Calu3 (cell line): ENCODE data around the gene PRLH. TPM values are rescaled to one million over a fixed set of nuclear protein-coding genes. Genes with fewer than 3 reads are reported as not detected.

Experiments used
- BruUV-seq: library from RNA; stranded (reverse); fragments of 400-500 nt; replicated peaks from 2 replicates; lab custom pipeline; 2021; lab: Mats Ljungman, UMichigan
- CTCF ChIA-PET: fragments of 300-600 bp; sonication (Branson Sonifier 250); formaldehyde crosslinking; loops from one replicate; lab custom pipeline; 2022; ENCODE audit warnings: antibody characterized with exemption; lab: Charles Lee
- DNase-seq: peaks from one replicate; pipeline ENCODE4 v3.0.0; 2022
- H3K27ac Mint-ChIP-seq: one replicate; pipeline ENCODE4 v1.8.0; 2022; ENCODE audit warnings: mixed read lengths; ENCODE audit not compliant: unreplicated experiment
- H3K27me3 Mint-ChIP-seq: one replicate; pipeline ENCODE4 v1.8.0; 2022; ENCODE audit warnings: mixed read lengths; ENCODE audit not compliant: unreplicated experiment
- H3K36me3 Mint-ChIP-seq: one replicate; pipeline ENCODE4 v1.8.0; 2022; ENCODE audit warnings: mild to moderate bottlenecking, moderate library complexity, mixed read lengths; ENCODE audit not compliant: insufficient read depth, unreplicated experiment
- H3K4me1 Mint-ChIP-seq: one replicate; pipeline ENCODE4 v1.8.0; 2022; ENCODE audit warnings: mild to moderate bottlenecking, low read depth, mixed read lengths; ENCODE audit not compliant: unreplicated experiment
- H3K4me3 Mint-ChIP-seq: one replicate; pipeline ENCODE4 v1.8.0; 2022; ENCODE audit warnings: mild to moderate bottlenecking, low read depth, moderate library complexity, mixed read lengths; ENCODE audit not compliant: unreplicated experiment
- H3K9me3 Mint-ChIP-seq: one replicate; pipeline ENCODE4 v1.8.0; 2022; ENCODE audit warnings: low read depth, mixed read lengths; ENCODE audit not compliant: unreplicated experiment
- intact Hi-C: fragments of 100-400 bp; cut with micrococcal nuclease; formaldehyde crosslinking; loops from one replicate; pipeline ENCODE4 v1.10.0; 2022; ENCODE audit not compliant: unreplicated experiment
- total RNA-seq: library from RNA; stranded (reverse); gene quantifications from 2 replicates; pipeline ENCODE4 v1.2.3, GENCODE V29; 2022
- TF ChIP-seq, protein P1 (sequence below): fragments of 200-600 bp; IDR thresholded peaks from one replicate; pipeline ENCODE4 v1.8.0; 2022; ENCODE audit warnings: antibody characterized with exemption; ENCODE audit not compliant: unreplicated experiment

Gene PRLH
- total RNA-seq, 1 experiment from 2014 or later, result not detected

DNA sequence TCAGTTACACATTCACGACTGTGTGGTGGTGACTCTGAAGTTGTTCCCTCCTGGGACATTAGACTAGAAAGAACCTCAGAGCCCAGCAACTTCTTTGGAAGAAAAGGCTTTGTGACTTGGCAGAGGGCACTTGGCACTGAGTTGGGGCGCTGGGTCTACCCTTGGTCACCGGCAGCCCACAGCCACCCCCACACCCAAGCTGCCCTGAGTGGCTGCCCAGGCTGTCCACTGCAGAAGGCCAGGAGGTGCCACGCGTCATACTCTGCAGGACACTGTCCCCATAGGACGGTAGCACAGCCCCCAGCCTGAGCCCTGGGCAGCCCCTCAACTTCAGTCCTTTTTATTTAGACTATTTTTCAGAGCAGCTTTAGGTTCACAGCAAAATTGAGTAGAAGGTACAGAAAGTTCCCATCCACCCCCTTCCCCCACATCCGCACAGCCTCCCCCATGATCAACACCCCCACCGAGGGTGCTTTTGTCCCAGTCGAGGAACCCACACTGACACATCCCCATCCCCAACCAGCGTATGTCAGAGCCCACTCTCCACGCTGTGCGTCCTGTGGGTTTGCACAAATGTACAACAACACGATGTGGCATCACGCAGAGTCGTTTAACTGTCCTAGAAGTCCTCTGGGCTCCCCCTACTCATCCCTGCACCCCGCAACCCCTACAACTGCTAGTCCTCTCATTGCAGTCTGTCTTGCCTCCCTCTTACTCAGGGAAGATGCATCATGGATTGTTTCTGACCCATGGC is 1.1 kb downstream of the PRLH start:
- H3K4me3 Mint-ChIP-seq, result no peak overlapping the region
- DNase-seq, result no peak
- BruUV-seq, result no TSS peak
- H3K27ac Mint-ChIP-seq, result no peak overlapping the region
- peaks cover 5% of the 10 kb centered on the region for H3K36me3 Mint-ChIP-seq
- CTCF ChIA-PET, result interaction anchor here (0.5 kb wide), 1 partner anchor 99 kb away, joined by 3 read pairs; no protein-coding TSS in a partner anchor
- TF ChIP-seq, protein P1, sequence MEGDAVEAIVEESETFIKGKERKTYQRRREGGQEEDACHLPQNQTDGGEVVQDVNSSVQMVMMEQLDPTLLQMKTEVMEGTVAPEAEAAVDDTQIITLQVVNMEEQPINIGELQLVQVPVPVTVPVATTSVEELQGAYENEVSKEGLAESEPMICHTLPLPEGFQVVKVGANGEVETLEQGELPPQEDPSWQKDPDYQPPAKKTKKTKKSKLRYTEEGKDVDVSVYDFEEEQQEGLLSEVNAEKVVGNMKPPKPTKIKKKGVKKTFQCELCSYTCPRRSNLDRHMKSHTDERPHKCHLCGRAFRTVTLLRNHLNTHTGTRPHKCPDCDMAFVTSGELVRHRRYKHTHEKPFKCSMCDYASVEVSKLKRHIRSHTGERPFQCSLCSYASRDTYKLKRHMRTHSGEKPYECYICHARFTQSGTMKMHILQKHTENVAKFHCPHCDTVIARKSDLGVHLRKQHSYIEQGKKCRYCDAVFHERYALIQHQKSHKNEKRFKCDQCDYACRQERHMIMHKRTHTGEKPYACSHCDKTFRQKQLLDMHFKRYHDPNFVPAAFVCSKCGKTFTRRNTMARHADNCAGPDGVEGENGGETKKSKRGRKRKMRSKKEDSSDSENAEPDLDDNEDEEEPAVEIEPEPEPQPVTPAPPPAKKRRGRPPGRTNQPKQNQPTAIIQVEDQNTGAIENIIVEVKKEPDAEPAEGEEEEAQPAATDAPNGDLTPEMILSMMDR, result no peak
- intact Hi-C loops, result no loop called here
- H3K4me1 Mint-ChIP-seq, result peaks cover 8% of the 10 kb centered on the region
- H3K27me3 Mint-ChIP-seq, result peaks cover 12% of the 10 kb centered on the region
- H3K9me3 Mint-ChIP-seq, result no peaks in the 10 kb centered on the region

DNA sequence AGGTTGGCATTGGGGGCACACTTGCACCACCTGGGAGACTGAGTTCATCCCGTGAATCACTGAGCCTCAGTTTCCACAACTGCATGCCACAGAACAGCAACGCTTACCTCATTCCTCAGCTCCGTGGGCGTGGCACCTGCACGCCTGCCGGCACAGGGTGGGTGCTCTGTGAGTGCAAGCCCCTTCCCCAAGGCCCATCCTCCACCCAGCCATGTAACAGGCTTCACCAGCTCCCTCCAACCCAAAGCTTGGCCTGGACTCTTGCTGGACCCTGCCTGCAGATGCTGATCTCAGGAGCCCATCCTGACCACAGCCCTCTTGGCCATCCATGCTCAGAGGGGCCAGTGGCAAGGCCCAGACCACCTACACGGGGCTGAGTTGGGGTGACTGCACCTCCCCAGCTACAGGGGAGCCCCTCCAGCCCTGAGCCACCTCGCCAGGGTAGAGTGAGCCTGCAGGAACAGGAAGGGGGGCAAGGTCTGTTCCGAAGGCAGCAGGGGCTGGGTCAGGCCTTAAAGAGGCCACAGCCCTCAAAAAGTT is 1.8 kb downstream of the PRLH start:
- intact Hi-C loops, result no loop called here
- TF ChIP-seq, protein P1, result no peak
- Mint-ChIP-seq H3K27ac (no peak overlapping the region), H3K9me3 (no peaks in the 10 kb centered on the region), H3K36me3 (peaks cover 5% of the 10 kb centered on the region), H3K4me1 (peaks cover 11% of the 10 kb centered on the region), H3K4me3 (no peak overlapping the region), H3K27me3 (peaks cover 12% of the 10 kb centered on the region)
- DNase-seq, result no peak
- CTCF ChIA-PET, result no interaction called here
- BruUV-seq, result no TSS peak

- BruUV-seq, result no TSS peak
- no peak for DNase-seq
- H3K4me3 Mint-ChIP-seq, result no peak overlapping the region
- no peaks in the 10 kb centered on the region for H3K9me3 Mint-ChIP-seq
- intact Hi-C loops, result no loop called here
- H3K4me1 Mint-ChIP-seq, result peaks cover 12% of the 10 kb centered on the region
- CTCF ChIA-PET, result no interaction called here
- TF ChIP-seq, protein P1, result no peak
- H3K27me3 Mint-ChIP-seq, result peaks cover 12% of the 10 kb centered on the region
- peaks cover 5% of the 10 kb centered on the region for H3K36me3 Mint-ChIP-seq
- H3K27ac Mint-ChIP-seq, result no peak overlapping the region
Observed at GRCh38 chr2:237569041-237569440, 2.7 kb downstream of the PRLH start.

GRCh38 chr2:237569896-237570295 is 3.5 kb downstream of the PRLH start:
- peaks cover 20% of the 10 kb centered on the region for H3K4me1 Mint-ChIP-seq
- no peak for DNase-seq
- TF ChIP-seq, protein P1, result no peak
- BruUV-seq, result no TSS peak
- peaks cover 12% of the 10 kb centered on the region for H3K27me3 Mint-ChIP-seq
- no peaks in the 10 kb centered on the region for H3K9me3 Mint-ChIP-seq
- H3K27ac Mint-ChIP-seq, result no peak overlapping the region
- H3K36me3 Mint-ChIP-seq, result peaks cover 5% of the 10 kb centered on the region
- intact Hi-C loops, result loop anchor here (5.0 to 10.0 kb wide), 3 partner anchors 148 to 445 kb away; no protein-coding TSS in a partner anchor
- no peak overlapping the region for H3K4me3 Mint-ChIP-seq
- CTCF ChIA-PET, result no interaction called here
